GM18520 (cell line): ENCODE data around the gene MSX1.
A peak's percentile ranks its signal among the peaks of the same experiment; 100 is the strongest.

Experiments
- ATAC-seq: cut with Tn5 transposase; IDR thresholded peaks from one replicate; pipeline ENCODE4 v1.9.1; 2021; ENCODE audit not compliant: unreplicated experiment

Gene MSX1

GRCh38 chr4:4857001-4857808 lies 2.3 kb upstream of the MSX1 start:
- ATAC-seq, result no peak

DNA sequence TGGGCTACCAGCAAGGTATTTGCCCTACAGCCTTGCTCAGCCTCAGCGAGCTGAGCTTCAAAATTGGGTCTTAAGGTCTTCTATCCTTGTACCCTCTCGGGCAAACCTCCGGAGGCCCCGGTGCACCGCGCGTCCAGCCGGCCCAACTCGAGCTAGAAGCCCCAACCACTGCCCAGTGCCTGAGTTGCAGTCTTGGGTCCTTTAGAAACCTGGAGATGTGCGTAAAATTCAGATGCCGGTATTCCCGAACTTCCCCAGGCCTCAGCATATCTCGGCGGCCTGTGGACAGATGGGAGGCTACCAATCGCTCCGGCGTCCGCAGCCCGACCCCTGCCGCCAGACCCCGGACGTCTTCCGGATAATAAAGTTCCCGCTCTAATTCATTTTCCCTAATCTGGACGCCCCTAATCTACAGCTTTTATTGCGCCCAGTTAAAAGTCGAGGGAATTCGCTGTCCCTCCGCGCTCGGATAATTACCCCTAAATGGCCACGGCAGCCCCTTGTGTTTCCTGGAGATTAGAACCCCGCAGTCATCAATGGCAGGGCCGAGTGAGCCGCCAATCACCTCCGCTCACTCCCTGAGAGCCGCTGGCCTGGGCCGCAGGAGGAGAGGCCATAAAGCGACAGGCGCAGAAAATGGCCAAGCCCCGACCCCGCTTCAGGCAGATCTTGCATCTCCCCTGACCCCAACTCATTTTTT lies 1.5 kb upstream of the MSX1 start:
- no peak for ATAC-seq

DNA sequence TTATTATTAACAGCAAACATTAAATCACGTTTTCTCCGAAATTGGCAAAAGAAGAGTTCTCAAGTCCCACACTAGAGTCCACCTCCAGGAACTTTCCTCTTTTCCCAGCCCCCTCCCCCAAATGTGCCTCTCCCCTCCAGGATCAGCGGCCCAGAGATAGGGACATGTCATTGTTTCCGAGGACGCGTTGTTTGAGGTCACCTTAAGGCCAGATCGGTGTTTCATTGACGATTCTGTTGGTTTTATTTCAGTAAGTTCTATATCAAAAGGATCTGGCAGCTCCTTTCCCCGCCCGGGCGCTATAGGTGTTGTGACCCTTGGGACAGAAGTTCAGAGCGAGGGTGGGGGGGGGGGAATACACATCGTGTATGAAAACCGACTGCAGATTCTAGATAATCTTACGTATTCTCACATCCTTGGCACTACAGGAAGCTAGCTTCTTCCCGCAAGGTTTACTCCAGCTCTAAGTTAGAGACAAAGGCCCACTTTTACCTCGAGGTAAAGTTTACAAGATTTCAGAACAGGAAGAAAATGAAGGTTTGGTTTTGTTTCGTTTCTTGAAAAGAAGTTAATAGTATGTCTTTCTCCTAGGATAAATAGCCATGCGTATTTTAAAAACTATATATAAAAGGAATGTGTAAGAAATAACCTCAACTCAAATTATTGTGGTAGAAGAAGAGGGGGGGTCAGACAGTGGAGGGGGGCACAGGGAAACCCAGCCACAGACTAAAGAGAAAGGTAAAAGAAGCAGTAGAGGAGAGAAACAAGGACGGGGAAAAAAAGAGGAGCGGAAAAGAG lies 739 bp upstream of the MSX1 start:
- ATAC-seq, result no peak

DNA sequence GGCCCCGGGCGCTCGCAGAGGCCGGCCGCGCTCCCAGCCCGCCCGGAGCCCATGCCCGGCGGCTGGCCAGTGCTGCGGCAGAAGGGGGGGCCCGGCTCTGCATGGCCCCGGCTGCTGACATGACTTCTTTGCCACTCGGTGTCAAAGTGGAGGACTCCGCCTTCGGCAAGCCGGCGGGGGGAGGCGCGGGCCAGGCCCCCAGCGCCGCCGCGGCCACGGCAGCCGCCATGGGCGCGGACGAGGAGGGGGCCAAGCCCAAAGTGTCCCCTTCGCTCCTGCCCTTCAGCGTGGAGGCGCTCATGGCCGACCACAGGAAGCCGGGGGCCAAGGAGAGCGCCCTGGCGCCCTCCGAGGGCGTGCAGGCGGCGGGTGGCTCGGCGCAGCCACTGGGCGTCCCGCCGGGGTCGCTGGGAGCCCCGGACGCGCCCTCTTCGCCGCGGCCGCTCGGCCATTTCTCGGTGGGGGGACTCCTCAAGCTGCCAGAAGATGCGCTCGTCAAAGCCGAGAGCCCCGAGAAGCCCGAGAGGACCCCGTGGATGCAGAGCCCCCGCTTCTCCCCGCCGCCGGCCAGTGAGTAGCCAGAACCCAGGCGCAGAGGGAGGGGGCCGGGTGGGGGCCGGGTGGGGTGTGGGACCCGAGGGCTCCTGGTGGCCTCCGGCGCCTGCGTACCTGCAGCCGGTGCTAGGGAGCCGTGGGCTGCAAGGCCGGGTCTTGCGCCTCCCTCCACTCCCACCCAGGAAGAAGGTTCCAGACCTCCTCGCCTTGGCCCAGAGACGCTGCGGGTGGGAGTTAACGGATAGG lies 534 bp downstream of the MSX1 start:
- peak; percentile 26 for ATAC-seq

DNA sequence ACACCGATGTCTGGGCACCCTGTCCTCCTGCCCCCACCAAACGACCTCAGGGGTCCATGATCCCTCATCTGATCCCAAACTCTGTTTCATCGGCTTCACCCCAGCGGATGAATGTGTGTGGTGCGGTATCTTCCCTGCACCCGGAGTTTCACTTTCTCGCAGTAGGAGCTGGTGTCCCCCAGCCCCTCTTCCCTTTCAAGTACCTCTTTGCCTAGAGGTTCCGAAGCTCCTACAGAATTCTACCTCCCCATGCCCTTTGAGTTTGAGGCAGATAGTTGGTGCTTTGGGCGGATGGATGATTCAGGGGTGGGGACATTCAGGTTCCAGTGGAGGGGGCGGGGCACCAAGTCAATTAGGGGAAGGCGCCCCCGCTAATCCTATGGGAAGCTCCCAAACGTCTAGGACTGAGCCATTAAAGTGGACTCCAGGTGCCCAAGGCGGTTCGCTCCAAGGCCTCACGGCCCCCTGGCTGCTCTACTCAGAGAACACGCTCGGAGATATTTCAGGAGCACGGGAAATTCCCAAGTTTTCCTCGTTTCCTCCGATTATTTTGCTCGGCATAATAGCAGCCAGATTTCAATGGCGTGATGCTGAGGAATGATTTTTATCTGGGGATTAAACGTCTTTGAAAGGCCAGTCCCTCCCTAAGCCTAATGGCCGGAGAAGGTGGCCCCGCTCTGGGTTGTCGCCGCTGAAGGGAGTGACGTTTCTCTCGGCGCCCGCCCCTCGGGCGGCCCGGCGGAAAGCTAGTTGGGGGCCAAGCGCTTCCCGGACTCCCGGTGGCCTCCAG lies 1.3 kb downstream of the MSX1 start:
- ATAC-seq, result no peak

DNA sequence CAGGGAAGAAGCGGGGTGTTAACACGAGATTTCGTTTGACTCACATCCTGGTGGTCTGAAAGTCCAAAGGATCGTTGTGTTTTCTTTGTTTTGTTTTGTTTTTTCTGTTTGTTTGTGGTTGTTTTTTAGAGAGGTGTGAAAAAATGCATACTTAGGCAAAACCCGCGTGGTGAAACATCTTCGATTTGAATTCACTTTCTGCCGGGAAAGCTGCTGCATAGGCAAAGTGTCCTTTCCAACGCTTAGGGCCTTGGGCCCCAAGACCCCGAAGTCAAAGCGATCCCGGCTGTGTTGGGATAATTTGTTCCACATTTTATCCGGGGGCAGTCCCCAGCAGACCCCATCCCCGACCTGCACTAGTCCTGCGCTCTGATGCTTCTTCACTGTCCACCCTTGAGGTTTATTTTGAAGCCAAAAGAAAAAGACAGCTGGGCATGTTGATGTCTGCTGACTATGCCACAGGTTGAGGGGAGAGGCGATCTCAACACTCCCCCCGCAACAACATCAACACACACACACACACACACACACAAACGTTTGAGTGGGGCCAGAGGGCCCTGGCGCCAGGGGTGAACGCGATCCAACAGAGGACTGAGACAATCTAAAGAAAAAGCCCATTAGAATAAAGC lies 2.0 kb downstream of the MSX1 start:
- ATAC-seq, result no peak

GRCh38 chr4:4862071-4862551 lies 2.6 kb downstream of the MSX1 start:
- ATAC-seq, result no peak

DNA sequence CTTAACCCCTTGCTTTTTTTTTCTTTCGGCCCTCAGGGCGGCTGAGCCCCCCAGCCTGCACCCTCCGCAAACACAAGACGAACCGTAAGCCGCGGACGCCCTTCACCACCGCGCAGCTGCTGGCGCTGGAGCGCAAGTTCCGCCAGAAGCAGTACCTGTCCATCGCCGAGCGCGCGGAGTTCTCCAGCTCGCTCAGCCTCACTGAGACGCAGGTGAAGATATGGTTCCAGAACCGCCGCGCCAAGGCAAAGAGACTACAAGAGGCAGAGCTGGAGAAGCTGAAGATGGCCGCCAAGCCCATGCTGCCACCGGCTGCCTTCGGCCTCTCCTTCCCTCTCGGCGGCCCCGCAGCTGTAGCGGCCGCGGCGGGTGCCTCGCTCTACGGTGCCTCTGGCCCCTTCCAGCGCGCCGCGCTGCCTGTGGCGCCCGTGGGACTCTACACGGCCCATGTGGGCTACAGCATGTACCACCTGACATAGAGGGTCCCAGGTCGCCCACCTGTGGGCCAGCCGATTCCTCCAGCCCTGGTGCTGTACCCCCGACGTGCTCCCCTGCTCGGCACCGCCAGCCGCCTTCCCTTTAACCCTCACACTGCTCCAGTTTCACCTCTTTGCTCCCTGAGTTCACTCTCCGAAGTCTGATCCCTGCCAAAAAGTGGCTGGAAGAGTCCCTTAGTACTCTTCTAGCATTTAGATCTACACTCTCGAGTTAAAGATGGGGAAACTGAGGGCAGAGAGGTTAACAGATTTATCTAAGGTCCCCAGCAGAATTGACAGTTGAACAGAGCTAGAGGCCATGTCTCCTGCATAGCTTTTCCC lies 3.4 kb downstream of the MSX1 start:
- ATAC-seq, result no peak

DNA sequence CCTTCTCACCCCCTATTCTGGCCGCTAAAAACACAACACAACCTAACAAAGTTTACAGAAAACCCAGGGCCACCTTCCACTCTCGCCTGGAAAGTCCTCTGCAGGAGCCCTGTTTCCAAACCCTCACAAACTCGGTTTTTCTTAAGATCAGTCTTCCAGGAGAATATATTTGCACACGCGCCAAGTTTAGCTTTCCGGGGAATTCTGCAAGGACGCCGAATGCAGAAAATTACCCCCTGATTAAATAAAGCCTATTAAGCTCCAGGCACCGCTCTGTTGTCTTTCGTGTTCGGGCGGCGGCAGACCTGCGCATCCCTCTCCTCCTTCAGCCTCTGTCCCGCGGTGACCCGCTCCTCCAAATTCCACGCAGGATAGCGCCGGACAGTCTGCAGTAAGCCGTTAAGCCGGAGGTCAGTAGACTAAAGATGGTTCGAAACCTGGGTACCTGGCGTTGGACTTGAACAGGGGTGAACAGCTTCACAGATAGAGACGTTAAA lies 5.0 kb downstream of the MSX1 start:
- ATAC-seq, result no peak

DNA sequence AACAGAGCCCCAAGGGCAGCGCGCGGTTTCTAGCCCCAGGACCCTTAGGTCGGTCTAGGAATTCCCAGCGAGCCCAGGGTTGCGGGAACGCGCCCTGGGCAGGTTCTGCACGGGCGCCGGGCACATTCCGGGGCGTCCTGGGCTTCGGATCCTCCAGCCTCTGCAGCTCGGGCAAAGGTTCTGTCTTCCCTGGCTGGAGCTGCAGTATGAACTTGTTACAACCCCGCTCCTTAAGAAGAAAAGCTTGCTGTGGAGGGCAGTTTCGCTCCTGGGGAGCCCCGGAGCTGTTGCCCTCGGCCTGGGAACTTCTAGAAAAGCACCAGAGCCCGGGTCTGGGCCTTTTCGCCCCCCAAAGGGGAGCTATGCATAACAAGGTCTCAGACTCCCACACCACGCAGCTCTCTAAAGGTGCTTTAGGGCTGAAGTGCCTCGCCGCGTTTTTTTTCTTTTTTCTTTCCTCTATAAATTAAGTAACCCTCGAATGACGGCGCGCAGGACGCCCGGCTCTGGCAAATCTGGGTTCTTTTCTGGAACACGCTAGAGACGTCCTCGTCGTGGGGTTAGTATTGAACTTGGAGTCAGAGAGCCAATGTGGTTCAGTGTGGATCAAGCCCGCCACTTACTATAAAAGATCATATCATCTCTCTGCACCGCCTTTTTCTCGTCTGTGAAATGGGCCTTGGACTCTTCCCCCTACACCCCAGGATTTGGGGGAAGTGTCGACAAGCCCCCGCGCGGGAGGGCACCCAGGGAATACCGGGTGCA lies 5.7 kb downstream of the MSX1 start:
- no peak for ATAC-seq

GRCh38 chr4:4865705-4866123 lies 6.2 kb downstream of the MSX1 start:
- ATAC-seq, result no peak

DNA sequence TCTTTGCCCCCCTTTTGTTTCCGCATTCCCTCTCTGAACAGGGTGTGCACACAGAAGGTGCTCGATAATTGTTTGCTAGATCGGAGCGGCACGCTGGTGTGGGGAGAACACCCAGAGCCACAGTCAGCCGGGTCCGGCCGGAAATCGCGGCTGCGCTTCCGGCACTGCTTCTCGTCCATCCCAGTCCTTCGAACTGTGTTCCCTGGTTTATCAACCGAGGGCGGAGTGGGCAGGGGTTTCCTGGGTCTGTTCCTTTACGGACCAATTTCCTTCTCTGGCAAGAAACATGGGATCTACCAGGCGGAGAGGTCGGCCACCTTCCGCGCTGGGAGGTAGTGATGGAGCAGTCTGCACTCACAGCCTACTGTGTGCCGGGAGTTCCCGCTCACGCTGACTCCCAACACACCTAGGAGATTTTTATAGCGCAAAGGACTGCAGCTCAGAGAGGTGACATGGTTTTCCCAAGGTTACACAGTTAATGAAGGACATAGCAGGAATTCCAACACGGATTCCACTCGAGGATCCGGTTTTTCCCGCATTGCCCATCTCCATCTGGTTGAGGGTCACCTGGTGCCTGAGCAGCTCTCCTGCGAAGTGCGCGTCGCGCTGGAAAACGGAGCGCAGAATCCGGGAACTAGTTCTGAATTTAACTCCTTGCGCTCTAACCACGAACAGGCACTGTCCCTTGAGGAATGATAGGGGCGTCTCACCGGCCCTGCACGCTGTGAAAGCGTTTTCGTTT lies 6.8 kb downstream of the MSX1 start:
- ATAC-seq, result no peak

DNA sequence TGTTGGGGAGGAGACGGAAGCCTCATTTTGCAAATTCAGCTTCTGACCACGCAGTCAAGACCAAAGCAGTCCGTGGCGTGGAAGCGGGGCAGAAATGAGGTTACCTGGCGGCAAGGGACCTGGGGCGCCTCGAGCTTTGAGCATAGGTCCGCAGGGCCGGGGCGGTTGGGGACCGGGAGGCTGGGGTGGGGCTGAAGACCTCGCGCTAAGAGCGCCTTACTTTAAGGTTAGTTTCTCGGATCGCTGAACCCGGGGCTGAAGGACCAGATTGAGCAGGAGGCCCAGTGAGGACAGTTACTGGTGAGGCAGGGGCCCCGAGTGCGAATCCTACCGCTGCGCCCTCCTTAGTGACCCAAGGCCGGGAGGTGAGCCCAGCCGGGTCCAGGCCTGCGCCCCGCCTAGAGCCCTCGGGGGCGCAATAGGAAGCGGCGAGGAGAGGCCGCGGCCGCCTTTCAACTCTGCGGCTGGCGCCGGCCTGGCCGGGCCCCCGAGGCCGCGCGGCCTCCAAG lies 7.5 kb downstream of the MSX1 start:
- ATAC-seq, result no peak

- ATAC-seq, result no peak
Observed at GRCh38 chr4:4867375-4868039, 8.0 kb downstream of the MSX1 start.

DNA sequence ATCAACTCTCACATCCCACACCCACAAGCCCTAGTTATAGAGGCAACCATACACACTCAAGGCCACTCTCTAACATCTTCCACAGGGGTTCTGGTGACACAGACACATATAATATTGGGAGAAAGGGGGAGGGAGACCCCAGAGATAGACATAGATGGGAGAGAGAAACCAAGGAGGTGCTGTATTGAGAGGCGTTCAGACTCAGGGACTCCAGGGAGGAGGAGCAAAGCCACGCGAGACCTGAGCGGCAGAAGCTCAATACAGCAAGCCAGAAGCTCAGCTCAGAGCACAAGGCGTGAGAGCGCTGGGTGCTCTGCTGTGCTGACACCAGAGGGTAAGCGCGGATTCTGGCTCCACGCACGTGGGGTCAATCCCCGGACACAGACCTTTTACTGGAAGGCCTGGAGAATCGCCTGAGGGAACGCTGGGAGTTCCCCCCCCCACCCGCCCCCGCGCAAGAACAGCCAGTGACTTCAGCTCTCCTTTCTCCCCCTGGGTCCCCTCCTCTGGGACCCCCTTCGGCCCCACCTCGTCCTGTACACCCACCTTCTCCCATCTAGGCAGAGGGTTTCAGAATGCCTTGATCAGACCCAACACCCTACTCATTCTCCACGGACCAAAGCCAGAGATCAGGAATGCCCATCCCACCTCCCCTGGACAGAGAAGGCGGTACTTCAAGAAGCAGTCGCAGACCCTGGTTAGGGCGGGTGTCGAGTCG lies 8.7 kb downstream of the MSX1 start:
- no peak for ATAC-seq
